CD4-positive, alpha-beta T cell treated with Interleukin-1 beta for 1 hour (primary cell): Measurements from ENCODE around the gene MAB21L1.

ENCODE experiments used
- DNase-seq, 2 donors: peaks; one replicate each; pipeline ENCODE4 v3.0.0-alpha.2; 2020 to 2022

The MAB21L1 gene

GRCh38 chr13:35475960-35476943, at the start of gene MAB21L1:
Gene MAB21L1 (minus strand): TSS chr13:35476689. CDS start chr13:35476138, 551 bp downstream.
- DNase-seq: peak in 1 of 2 donors; percentile 3

- DNase-seq: no peak
Observed at GRCh38 chr13:35524171-35524570, 47.7 kb upstream of the MAB21L1 start.

GRCh38 chr13:35518337-35518946, 42.0 kb upstream of the MAB21L1 start:
- DNase-seq: no peak

GRCh38 chr13:35514801-35515502, 38.5 kb upstream of the MAB21L1 start:
- no peak for DNase-seq

- no peak for DNase-seq
Observed at GRCh38 chr13:35514061-35514477, 37.6 kb upstream of the MAB21L1 start.

GRCh38 chr13:35512271-35512920, 35.9 kb upstream of the MAB21L1 start:
- no peak for DNase-seq

- no peak for DNase-seq
Observed at GRCh38 chr13:35502456-35502855, 26.0 kb upstream of the MAB21L1 start.

- DNase-seq: no peak
Observed at GRCh38 chr13:35501661-35502235, 25.3 kb upstream of the MAB21L1 start.

- no peak for DNase-seq
Observed at GRCh38 chr13:35500144-35500543, 23.7 kb upstream of the MAB21L1 start.

- no peak for DNase-seq
Observed at GRCh38 chr13:35499676-35500075, 23.2 kb upstream of the MAB21L1 start.

GRCh38 chr13:35499196-35499662, 22.7 kb upstream of the MAB21L1 start:
- no peak for DNase-seq

GRCh38 chr13:35498231-35498630, 21.7 kb upstream of the MAB21L1 start:
- no peak for DNase-seq

- no peak for DNase-seq
Observed at GRCh38 chr13:35496761-35497386, 20.4 kb upstream of the MAB21L1 start.

GRCh38 chr13:35496006-35496405, 19.5 kb upstream of the MAB21L1 start:
- no peak for DNase-seq

GRCh38 chr13:35489050-35489449, 12.6 kb upstream of the MAB21L1 start:
- DNase-seq: no peak

GRCh38 chr13:35485424-35485823, 8.9 kb upstream of the MAB21L1 start:
- no peak for DNase-seq

- DNase-seq: no peak
Observed at GRCh38 chr13:35484384-35484783, 7.9 kb upstream of the MAB21L1 start.

GRCh38 chr13:35483761-35484160, 7.3 kb upstream of the MAB21L1 start:
- no peak for DNase-seq

GRCh38 chr13:35482527-35482926, 6.0 kb upstream of the MAB21L1 start:
- no peak for DNase-seq

GRCh38 chr13:35481777-35482176, 5.3 kb upstream of the MAB21L1 start:
- DNase-seq: no peak

- DNase-seq: no peak
Observed at GRCh38 chr13:35480346-35480745, 3.9 kb upstream of the MAB21L1 start.

GRCh38 chr13:35479706-35480105, 3.2 kb upstream of the MAB21L1 start:
- DNase-seq: no peak
